OCI-M2 (cell line): ENCODE results near the gene KLC1.

Experiments
- DNase-seq: peaks from one replicate; lab custom pipeline; 2025; ENCODE audit not compliant: unreplicated experiment; lab: John Stamatoyannopoulos, UW

KLC1 gene

DNA sequence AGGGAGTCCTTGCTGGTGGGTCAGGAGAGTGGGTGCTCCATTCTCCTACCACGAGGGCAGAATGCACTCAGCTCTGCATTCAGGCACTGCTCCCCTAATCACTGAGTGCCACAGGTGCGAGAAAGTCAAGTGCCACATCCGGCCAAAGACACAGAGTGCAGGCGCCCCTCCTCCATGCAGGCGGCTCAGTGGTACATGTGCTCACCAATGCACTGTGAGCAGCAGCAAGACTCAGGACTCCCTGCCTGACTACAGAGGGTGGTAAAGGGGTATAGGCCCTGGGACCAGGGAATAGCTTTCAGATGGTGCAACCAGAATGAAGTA lies 119.5 kb downstream of the KLC1 start:
- no peak for DNase-seq

DNA sequence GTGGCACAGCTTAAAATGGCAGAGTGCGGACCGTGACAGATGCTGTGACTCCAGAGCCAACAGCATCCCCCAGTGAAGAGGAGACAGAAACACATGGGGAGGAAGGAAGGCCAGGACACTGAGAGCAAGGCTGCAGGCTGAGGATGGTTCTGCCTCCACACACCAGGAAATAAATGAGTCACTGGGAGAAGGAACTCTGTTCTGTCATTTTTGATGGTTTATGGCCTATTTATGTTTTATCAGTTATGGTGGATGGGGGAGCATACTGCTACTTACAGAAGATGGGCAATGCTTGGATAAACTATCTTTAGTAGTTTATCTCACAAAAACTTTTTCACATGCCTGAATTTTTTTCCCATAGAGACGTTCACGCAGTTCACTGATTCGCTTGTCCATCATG lies 120.4 kb downstream of the KLC1 start:
- DNase-seq, result no peak

DNA sequence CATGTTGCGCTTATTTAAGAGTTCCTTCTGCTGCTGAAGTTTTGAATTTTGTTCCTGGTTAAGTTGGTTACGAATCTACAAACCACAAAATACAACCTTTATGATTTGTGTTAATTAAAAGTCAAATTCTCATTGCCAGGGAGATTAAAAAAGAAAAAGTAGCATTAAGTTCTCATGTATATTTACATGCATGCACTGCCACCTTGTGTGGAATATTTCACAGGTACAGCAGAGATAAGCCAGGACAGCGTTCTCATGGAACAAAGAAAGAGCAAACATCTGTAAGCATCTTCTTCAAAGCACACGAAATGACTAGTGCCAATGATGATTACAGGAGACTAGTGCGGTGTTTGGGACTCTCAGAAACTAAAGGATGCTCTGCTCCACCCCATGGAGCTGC lies 120.8 kb downstream of the KLC1 start:
- no peak for DNase-seq
